ENCODE measurements around the gene OLR1.

Gene OLR1

DNA sequence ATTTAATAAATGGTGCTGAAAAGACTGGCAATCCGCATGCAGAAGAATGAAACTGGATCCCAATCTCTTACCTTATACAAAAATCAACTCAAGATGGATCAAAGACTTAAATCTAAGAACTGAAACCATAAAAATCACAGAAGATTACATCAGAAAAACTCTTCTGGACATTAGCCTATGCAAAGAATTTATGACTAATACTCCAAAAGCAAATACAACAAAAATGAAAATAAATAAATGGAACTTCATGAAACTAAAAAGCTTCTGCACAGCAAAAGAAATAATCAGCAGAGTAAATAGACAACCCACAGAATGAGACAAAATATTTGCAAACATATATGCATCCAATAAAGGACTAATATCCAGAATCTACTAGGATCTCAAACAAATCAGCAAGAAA, 58.9 kb downstream of the OLR1 start:
- no peaks in the 10 kb centered on the region for H4K20me1 ChIP-seq
- H3K36me3 ChIP-seq = no peaks in the 10 kb centered on the region
- H3K27me3 ChIP-seq = no peaks in the 10 kb centered on the region
- H3K27ac ChIP-seq = no peak overlapping the region
- no peak overlapping the region for H3K4me2 ChIP-seq
- peaks cover 14% of the 10 kb centered on the region for H3K9me3 ChIP-seq
- no peak overlapping the region for H3K9ac ChIP-seq
- H3K4me1 ChIP-seq = no peaks in the 10 kb centered on the region
- no peak overlapping the region for H3K4me3 ChIP-seq
- no peak for TF ChIP-seq Cebpa-rat (IDR thresholded peaks at IDR 0.05)

DNA sequence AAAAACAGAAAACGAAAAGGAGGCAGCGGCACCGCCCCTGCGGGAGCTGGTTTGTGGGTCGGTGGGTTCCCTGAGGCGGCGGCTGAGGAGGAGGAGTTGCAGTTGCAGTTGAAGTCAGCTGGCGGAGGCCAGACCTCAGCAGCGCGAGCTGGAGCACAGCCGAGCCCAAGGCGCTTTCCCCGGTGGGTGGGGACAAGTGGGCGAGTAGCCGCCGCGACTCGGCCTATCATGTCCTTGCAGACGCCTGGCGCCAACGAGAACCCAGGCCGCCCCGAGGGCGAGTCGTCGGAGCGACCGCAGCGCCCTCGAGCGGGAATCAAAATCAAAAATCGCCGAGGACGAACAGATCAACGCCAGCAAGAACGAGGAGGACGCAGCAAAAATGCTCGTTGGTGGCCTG, 60.5 kb downstream of the OLR1 start:
- no peak overlapping the region for H3K27ac ChIP-seq
- no peaks in the 10 kb centered on the region for H3K27me3 ChIP-seq
- peaks cover 14% of the 10 kb centered on the region for H3K9me3 ChIP-seq
- H4K20me1 ChIP-seq = no peaks in the 10 kb centered on the region
- no peaks in the 10 kb centered on the region for H3K4me1 ChIP-seq
- H3K4me2 ChIP-seq = no peak overlapping the region
- TF ChIP-seq Cebpa-rat (IDR thresholded peaks at IDR 0.05) = no peak
- no peak overlapping the region for H3K4me3 ChIP-seq
- no peak overlapping the region for H3K9ac ChIP-seq
- no peaks in the 10 kb centered on the region for H3K36me3 ChIP-seq

DNA sequence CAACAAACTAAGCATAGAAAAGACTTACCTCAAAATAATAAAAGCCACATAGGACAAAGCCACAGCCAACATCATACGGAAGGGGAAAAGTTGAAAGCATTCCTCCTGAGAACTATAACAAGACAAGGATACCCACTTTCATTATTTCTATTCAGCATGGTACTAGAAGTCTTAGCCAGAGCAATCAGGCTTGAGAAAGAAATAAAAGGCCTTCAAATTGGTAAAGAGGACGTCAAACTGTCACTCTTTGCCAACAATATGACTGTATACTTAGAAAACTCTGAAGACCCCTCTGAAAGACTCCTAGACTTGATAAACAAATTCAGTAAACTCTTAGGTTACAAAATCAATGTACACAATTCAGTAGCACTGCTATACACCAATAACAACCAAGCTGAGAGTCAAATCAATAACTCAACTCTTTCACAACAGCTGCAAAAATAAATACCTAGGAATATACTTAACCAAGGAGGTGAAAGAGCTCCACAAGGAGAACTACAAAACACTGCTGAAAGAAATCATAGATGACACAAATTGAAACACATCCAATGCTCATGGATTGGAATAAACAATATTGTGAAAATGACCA, 61.6 kb downstream of the OLR1 start:
- Histone ChIP-seq H3K9me3 (peaks cover 14% of the 10 kb centered on the region), H3K27me3 (no peaks in the 10 kb centered on the region), H3K4me2 (no peak overlapping the region), H3K36me3 (no peaks in the 10 kb centered on the region), H3K4me1 (no peaks in the 10 kb centered on the region), H3K27ac (no peak overlapping the region), H3K4me3 (no peak overlapping the region), H4K20me1 (no peaks in the 10 kb centered on the region), H3K9ac (no peak overlapping the region)
- no peak for TF ChIP-seq Cebpa-rat (IDR thresholded peaks at IDR 0.05)
